Muscle layer of duodenum (tissue), 2 donors: Measurements from ENCODE around the gene CYB5RL.
"Not testable (repeated sequence)": the region's sequence is repeated elsewhere in the genome, so short reads cannot be mapped to it uniquely, and the experiment has no call there.

Source experiments
- H3K27ac ChIP-seq: one replicate; pipeline ENCODE4 v1.7.0; 2013; ENCODE audit warnings: mild to moderate bottlenecking, low read length
- H3K27me3 ChIP-seq: one replicate; pipeline ENCODE4 v1.7.0; 2013; ENCODE audit warnings: low read depth, mild to moderate bottlenecking, control low read depth, low read length
- H3K36me3 ChIP-seq, 2 donors: one replicate each; pipeline ENCODE4 v1.7.0; 2013; ENCODE audit warnings: low read length in 2 of 2, control low read depth in 1 of 2, mild to moderate bottlenecking in 1 of 2; ENCODE audit not compliant: insufficient read depth in 2 of 2, control insufficient read depth in 1 of 2
- H3K4me1 ChIP-seq, 2 donors: one replicate each; pipeline ENCODE4 v1.7.0; 2013; ENCODE audit warnings: low read length in 2 of 2, mild to moderate bottlenecking in 2 of 2, control low read depth in 1 of 2, moderate library complexity in 1 of 2; ENCODE audit not compliant: insufficient read depth in 2 of 2, control insufficient read depth in 1 of 2
- H3K4me3 ChIP-seq, 2 donors: one replicate each; pipeline ENCODE4 v1.7.0; 2013; ENCODE audit warnings: low read length in 2 of 2, low read depth in 1 of 2, mild to moderate bottlenecking in 1 of 2
- H3K9me3 ChIP-seq, 2 donors: one replicate each; pipeline ENCODE4 v1.7.0; 2013; ENCODE audit warnings: low read length in 2 of 2, control low read depth in 1 of 2, mild to moderate bottlenecking in 1 of 2; ENCODE audit not compliant: control insufficient read depth in 1 of 2
- donor health status: healthy.

The CYB5RL gene

DNA sequence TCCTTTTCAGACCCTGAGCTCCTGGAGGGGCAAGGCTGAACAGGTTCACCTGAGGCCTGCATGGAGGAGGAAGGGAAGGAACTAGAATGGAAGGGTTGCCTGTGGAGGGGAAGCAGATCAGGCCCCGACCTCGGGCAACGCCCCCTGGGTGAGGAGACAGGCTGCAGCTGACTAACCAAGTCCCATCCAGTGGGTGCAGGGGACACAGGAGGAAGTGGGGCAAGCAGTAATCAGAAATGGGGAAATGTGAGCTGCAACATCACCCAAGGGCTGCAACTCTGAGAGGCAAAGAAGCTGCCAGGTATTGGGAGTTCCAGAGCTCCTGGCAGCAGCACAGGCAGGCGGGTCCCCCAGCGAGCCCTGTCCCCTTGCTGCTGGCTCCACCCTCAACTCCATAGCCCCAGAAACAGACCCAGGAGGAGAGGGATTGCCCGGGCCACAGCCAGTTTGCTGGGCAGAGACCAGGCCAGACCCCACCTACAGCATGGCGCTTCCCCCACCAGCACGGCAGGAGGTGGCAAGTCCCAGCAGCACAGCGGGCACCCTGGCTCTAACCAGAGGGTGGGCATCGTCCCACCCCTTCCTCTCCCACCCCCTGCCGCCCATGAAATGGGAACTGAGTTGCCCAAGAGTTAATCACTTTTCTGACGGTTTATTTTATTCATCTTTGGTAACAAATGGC, 38.7 kb upstream of the CYB5RL start:
- H3K4me3 ChIP-seq, result no peak overlapping the region
- H3K27ac ChIP-seq, result no peak overlapping the region
- H3K27me3 ChIP-seq, result no peaks in the 10 kb centered on the region
- peaks cover 0 to 7% of the 10 kb centered on the region in 2 donors for H3K4me1 ChIP-seq
- H3K36me3 ChIP-seq, result peaks cover 26 to 54% of the 10 kb centered on the region in 2 donors
- H3K9me3 ChIP-seq, result no peaks in the 10 kb centered on the region

DNA sequence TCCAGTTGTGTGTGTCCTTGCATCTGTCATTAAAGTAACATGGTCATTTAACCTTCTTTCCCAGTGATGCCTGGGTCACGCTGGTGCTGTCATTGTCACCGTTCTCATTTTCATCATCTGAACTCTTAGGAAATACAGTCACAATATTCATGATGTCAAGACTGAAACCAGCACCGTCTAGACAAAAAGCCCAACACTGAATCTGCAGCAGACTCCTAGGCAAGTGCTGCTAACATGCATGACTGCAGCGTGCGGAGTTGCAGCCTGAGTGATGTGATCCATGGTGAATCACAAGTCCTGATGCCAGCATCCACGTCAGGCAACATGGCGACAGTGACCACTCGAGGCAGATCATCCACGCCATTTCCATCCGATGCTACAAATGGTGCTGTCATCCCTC, 37.8 kb upstream of the CYB5RL start:
- H3K4me1 ChIP-seq, result peaks cover 0 to 7% of the 10 kb centered on the region in 2 donors
- H3K9me3 ChIP-seq, result no peaks in the 10 kb centered on the region
- H3K4me3 ChIP-seq, result no peak overlapping the region
- peaks cover 20 to 49% of the 10 kb centered on the region in 2 donors for H3K36me3 ChIP-seq
- no peak overlapping the region for H3K27ac ChIP-seq
- no peaks in the 10 kb centered on the region for H3K27me3 ChIP-seq

DNA sequence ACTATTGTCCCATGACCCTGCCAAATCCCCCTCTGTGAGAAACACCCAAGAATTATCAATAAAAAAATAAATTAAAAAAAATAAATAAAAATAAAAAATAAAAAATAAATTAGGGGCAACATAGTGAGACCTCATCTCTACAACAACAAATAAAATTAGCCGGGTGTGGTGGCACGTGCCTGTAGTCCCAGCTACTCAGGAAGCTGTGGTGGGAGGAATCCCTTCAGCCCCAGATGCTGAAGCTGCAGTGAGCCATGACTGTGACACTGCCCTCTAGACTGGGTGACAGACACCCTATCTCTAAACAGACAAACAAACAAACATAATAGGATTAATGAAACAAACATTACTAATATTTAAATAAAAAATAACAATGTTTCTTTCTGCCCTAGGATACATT, 34.5 kb upstream of the CYB5RL start:
- H3K9me3 ChIP-seq, result no peaks in the 10 kb centered on the region
- peaks cover 0 to 4% of the 10 kb centered on the region in 2 donors for H3K4me1 ChIP-seq
- H3K4me3 ChIP-seq, result no peak overlapping the region
- no peaks in the 10 kb centered on the region for H3K27me3 ChIP-seq
- H3K27ac ChIP-seq, result no peak overlapping the region
- H3K36me3 ChIP-seq, result peaks cover 20 to 29% of the 10 kb centered on the region in 2 donors

GRCh38 chr1:54233196-54233595, 33.4 kb upstream of the CYB5RL start:
- H3K27me3 ChIP-seq, H3K9me3 ChIP-seq, H3K27ac ChIP-seq, H3K4me3 ChIP-seq: not testable (repeated sequence)
- peaks cover 16 to 22% of the 10 kb centered on the region in 2 donors for H3K36me3 ChIP-seq
- peaks cover 0 to 13% of the 10 kb centered on the region in 2 donors for H3K4me1 ChIP-seq

DNA sequence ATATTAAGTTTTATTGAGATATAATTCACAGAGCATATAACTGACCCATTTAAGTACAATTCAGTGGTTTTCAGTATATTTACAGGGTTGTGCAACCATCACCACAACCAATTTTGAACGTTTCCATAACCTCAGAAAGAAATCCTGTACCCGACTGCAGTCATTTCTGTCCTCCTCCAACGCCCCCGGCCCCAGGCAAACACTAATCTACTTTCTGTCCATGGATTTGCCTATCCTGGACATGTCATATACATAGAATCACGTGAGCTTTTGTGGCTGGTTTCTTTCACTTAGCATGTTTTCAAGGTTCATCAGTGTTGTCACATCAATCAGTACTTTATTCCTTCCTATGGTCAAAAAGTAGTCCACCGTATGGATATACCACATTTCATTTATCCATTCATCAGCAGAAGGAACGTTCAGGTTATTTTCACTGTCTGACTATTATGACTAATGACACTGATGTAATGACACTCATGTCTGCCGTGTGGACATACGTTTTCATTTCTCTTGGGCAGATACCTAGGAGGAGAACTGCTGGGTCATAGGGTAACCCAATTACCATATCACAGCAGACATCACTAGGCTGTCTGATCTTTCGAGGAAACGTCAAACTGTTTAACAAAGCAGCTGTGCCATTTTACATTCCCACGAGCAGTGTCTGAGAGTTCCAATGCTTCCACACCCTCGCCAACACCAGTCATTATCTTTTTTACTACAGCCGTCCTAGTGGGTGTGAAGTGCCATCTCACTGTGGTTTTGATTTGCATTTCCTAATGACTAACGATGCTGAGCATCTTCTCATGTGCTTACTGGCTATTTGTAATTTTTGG, 30.9 kb upstream of the CYB5RL start:
- no peaks in the 10 kb centered on the region for H3K27me3 ChIP-seq
- peaks cover 0 to 13% of the 10 kb centered on the region in 2 donors for H3K4me1 ChIP-seq
- no peaks in the 10 kb centered on the region for H3K9me3 ChIP-seq
- peaks cover 0 to 3% of the 10 kb centered on the region in 2 donors for H3K36me3 ChIP-seq
- no peak overlapping the region for H3K4me3 ChIP-seq
- no peak overlapping the region for H3K27ac ChIP-seq

GRCh38 chr1:54229281-54229891, 29.6 kb upstream of the CYB5RL start:
- H3K4me1 ChIP-seq, result peaks cover 0 to 13% of the 10 kb centered on the region in 2 donors
- no peaks in the 10 kb centered on the region for H3K27me3 ChIP-seq
- peak overlapping the region; percentile 33 for H3K27ac ChIP-seq
- no peak overlapping the region for H3K4me3 ChIP-seq
- no peaks in the 10 kb centered on the region for H3K9me3 ChIP-seq
- H3K36me3 ChIP-seq, result peaks cover 0 to 3% of the 10 kb centered on the region in 2 donors

DNA sequence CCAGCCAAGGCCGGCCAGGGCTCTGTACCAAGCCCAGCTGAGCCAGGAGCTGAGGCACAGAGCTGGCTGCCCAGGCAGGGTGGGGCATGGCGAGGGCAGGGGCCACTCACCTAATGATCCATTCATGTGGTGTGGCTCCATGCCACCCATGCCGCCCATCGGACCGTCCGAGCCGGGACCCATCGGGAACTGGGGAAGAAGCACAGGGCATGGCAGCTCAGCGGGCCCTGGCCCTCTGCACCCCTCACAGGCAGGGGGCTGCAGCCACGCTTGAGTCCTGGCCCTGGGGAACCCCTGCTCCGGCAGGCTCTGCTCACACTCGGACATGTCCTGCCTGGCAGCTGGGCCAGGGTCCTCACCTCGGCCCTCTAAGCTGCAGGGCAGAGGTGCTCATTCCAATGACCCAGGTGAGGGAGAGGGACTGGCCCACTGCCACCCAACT, 28.8 kb upstream of the CYB5RL start:
- Histone ChIP-seq H3K27ac (no peak overlapping the region), H3K4me1 (peaks cover 0 to 13% of the 10 kb centered on the region in 2 donors), H3K9me3 (no peaks in the 10 kb centered on the region), H3K4me3 (no peak overlapping the region), H3K36me3 (peaks cover 0 to 3% of the 10 kb centered on the region in 2 donors), H3K27me3 (no peaks in the 10 kb centered on the region)

GRCh38 chr1:54227891-54228310, 28.1 kb upstream of the CYB5RL start:
- Histone ChIP-seq H3K36me3 (peaks cover 0 to 3% of the 10 kb centered on the region in 2 donors), H3K4me1 (peaks cover 0 to 13% of the 10 kb centered on the region in 2 donors), H3K27ac (no peak overlapping the region), H3K4me3 (no peak overlapping the region), H3K27me3 (no peaks in the 10 kb centered on the region), H3K9me3 (no peaks in the 10 kb centered on the region)

GRCh38 chr1:54227091-54227602, 27.3 kb upstream of the CYB5RL start:
- Histone ChIP-seq H3K4me1 (peaks cover 0 to 13% of the 10 kb centered on the region in 2 donors), H3K9me3 (no peaks in the 10 kb centered on the region), H3K27ac (no peak overlapping the region), H3K4me3 (no peak overlapping the region), H3K27me3 (no peaks in the 10 kb centered on the region), H3K36me3 (peaks cover 0 to 3% of the 10 kb centered on the region in 2 donors)

DNA sequence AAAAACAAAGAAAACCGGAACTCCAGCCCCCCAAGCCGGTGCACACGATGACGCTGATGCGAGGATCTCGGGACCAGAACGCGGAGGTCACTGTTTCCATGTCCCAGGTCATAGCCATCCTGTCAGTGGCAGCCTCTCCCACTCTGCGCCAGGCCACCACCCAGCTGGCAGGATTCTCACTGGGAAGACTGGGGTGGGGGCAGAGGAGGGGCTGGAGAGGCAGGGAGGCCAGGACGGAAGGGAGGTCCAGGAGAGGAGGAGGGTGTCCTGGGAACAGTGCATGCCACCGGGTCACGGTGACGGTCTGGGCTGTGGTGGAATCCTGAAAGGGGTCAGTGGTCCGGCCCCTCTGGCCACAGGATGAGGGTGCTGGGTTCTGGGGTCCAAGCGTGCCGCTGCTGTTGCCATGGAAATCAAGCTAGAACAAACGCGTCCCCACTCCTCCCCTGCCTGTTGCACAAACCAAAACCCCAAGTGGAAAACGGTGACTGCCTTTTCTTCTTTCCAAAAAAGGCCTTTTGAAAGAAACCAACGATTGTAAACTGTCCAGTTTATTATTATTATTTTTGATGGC, 26.2 kb upstream of the CYB5RL start:
- Histone ChIP-seq H3K27me3 (no peaks in the 10 kb centered on the region), H3K36me3 (peaks cover 0 to 3% of the 10 kb centered on the region in 2 donors), H3K27ac (no peak overlapping the region), H3K4me1 (peaks cover 0 to 13% of the 10 kb centered on the region in 2 donors), H3K9me3 (no peaks in the 10 kb centered on the region), H3K4me3 (no peak overlapping the region)

GRCh38 chr1:54225378-54225777, 25.5 kb upstream of the CYB5RL start:
- Histone ChIP-seq H3K27me3 (no peaks in the 10 kb centered on the region), H3K27ac (no peak overlapping the region), H3K4me1 (peaks cover 0 to 13% of the 10 kb centered on the region in 2 donors), H3K4me3 (no peak overlapping the region), H3K9me3 (no peaks in the 10 kb centered on the region), H3K36me3 (peaks cover 0 to 3% of the 10 kb centered on the region in 2 donors)
